Measurements from ENCODE around the gene RUNX3. TPM values are rescaled to one million over a fixed set of nuclear protein-coding genes. Genes with fewer than 3 reads are reported as not detected.

RUNX3 gene
- total RNA-seq, 1 experiment from 2014 or later, result 8.6 TPM

- no peak for DNase-seq (ENCODE audit: low spot score)
- Histone ChIP-seq H3K4me1 (ENCODE audit: insufficient read depth, low read length, poor library complexity, severe bottlenecking) (no peaks in the 10 kb centered on the region), H3K27me3 (replicated peaks; ENCODE audit: insufficient read depth, low read depth, low read length, poor library complexity) (no peaks in the 10 kb centered on the region), H3K4me3 (ENCODE audit: low read depth, low read length, poor library complexity, severe bottlenecking) (no peak overlapping the region), H3K9me3 (ENCODE audit: low read depth, low read length, poor library complexity, severe bottlenecking) (no peaks in the 10 kb centered on the region), H3K36me3 (ENCODE audit: insufficient read depth, low read length, poor library complexity, severe bottlenecking) (no peaks in the 10 kb centered on the region), H3K27ac (ENCODE audit: low read depth, low read length, poor library complexity, severe bottlenecking) (no peak overlapping the region)
- intact Hi-C loops (cut with micrococcal nuclease; ENCODE audit: unreplicated experiment), result no loop called here
- CTCF ChIA-PET, result interaction anchor here (0.6 kb wide), 1 partner anchor 177 kb away, joined by 5 read pairs; no protein-coding TSS in a partner anchor
- POLR2A ChIA-PET (ENCODE audit: low non-redundant PET), result no interaction called here
- BruUV-seq (replicated peaks), result no TSS peak
- TF ChIP-seq EZH2 (IDR thresholded peaks at IDR 0.05; ENCODE audit: borderline replicate concordance, low read depth, low read length, poor library complexity, severe bottlenecking), result no peak
- no peak for TF ChIP-seq CTCF (conservative IDR thresholded peaks at IDR 0.05; ENCODE audit: low read depth, low read length)
These were observed 56.9 kb downstream of the RUNX3 start for GRCh38 chr1:24873148-24873547.

- POLR2A ChIA-PET (ENCODE audit: low non-redundant PET), result no interaction called here
- CTCF ChIA-PET, result no interaction called here
- TF ChIP-seq CTCF (conservative IDR thresholded peaks at IDR 0.05; ENCODE audit: low read depth, low read length) (no peak), EZH2 (IDR thresholded peaks at IDR 0.05; ENCODE audit: borderline replicate concordance, low read depth, low read length, poor library complexity, severe bottlenecking) (no peak)
- Histone ChIP-seq H3K9me3 (ENCODE audit: low read depth, low read length, poor library complexity, severe bottlenecking) (no peaks in the 10 kb centered on the region), H3K4me3 (ENCODE audit: low read depth, low read length, poor library complexity, severe bottlenecking) (no peak overlapping the region), H3K27ac (ENCODE audit: low read depth, low read length, poor library complexity, severe bottlenecking) (no peak overlapping the region), H3K36me3 (ENCODE audit: insufficient read depth, low read length, poor library complexity, severe bottlenecking) (no peaks in the 10 kb centered on the region), H3K27me3 (replicated peaks; ENCODE audit: insufficient read depth, low read depth, low read length, poor library complexity) (no peaks in the 10 kb centered on the region), H3K4me1 (ENCODE audit: insufficient read depth, low read length, poor library complexity, severe bottlenecking) (no peaks in the 10 kb centered on the region)
- intact Hi-C loops (cut with micrococcal nuclease; ENCODE audit: unreplicated experiment), result no loop called here
- no peak for DNase-seq (ENCODE audit: low spot score)
- no TSS peak for BruUV-seq (replicated peaks)
These were observed 57.8 kb downstream of the RUNX3 start for GRCh38 chr1:24872061-24872850.

GRCh38 chr1:24871306-24871901, 58.7 kb downstream of the RUNX3 start:
- BruUV-seq (replicated peaks), result no TSS peak
- H3K4me3 ChIP-seq (ENCODE audit: low read depth, low read length, poor library complexity, severe bottlenecking), result no peak overlapping the region
- no peaks in the 10 kb centered on the region for H3K36me3 ChIP-seq (ENCODE audit: insufficient read depth, low read length, poor library complexity, severe bottlenecking)
- ChIA-PET POLR2A (ENCODE audit: low non-redundant PET) (no interaction called here), CTCF (no interaction called here)
- intact Hi-C loops (cut with micrococcal nuclease; ENCODE audit: unreplicated experiment), result no loop called here
- TF ChIP-seq EZH2 (IDR thresholded peaks at IDR 0.05; ENCODE audit: borderline replicate concordance, low read depth, low read length, poor library complexity, severe bottlenecking) (no peak), CTCF (conservative IDR thresholded peaks at IDR 0.05; ENCODE audit: low read depth, low read length) (no peak)
- no peaks in the 10 kb centered on the region for H3K27me3 ChIP-seq (replicated peaks; ENCODE audit: insufficient read depth, low read depth, low read length, poor library complexity)
- no peak overlapping the region for H3K27ac ChIP-seq (ENCODE audit: low read depth, low read length, poor library complexity, severe bottlenecking)
- H3K4me1 ChIP-seq (ENCODE audit: insufficient read depth, low read length, poor library complexity, severe bottlenecking), result no peaks in the 10 kb centered on the region
- DNase-seq (ENCODE audit: low spot score), result no peak
- H3K9me3 ChIP-seq (ENCODE audit: low read depth, low read length, poor library complexity, severe bottlenecking), result no peaks in the 10 kb centered on the region
